ENCODE results near the gene SLC9A3.

DNA sequence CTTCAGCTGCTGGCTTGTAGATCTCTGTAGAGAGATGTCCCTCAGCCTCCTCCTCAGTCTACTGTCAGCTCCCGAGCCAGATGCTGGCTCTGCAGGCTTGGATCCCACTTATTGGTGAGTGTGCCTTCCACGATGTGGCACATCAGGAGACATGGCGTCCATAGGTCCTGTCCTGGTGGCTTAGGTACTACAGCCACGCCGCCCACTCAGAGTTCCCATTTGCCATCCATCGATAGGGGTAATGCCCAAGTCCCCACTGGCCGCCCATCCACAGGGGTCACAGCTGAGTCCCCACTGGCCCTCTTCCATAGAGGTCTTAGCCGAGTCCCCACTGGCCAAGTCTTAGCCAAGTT lies 64.0 kb downstream of the SLC9A3 start:
- TF ChIP-seq POLR2A (IDR thresholded peaks at IDR 0.05), result no peak
- TF ChIP-seq, protein P1, sequence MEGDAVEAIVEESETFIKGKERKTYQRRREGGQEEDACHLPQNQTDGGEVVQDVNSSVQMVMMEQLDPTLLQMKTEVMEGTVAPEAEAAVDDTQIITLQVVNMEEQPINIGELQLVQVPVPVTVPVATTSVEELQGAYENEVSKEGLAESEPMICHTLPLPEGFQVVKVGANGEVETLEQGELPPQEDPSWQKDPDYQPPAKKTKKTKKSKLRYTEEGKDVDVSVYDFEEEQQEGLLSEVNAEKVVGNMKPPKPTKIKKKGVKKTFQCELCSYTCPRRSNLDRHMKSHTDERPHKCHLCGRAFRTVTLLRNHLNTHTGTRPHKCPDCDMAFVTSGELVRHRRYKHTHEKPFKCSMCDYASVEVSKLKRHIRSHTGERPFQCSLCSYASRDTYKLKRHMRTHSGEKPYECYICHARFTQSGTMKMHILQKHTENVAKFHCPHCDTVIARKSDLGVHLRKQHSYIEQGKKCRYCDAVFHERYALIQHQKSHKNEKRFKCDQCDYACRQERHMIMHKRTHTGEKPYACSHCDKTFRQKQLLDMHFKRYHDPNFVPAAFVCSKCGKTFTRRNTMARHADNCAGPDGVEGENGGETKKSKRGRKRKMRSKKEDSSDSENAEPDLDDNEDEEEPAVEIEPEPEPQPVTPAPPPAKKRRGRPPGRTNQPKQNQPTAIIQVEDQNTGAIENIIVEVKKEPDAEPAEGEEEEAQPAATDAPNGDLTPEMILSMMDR (IDR thresholded peaks at IDR 0.05), result no peak
